ENCODE data around the gene TMEM181.

The TMEM181 gene

GRCh38 chr6:158565482-158566040 is 5.7 kb downstream of the TMEM181 start:
- DNase-seq: no peak

- no peak for DNase-seq
Measured at GRCh38 chr6:158566207-158566818, 6.4 kb downstream of the TMEM181 start.

- no peak for DNase-seq
Measured at GRCh38 chr6:158567152-158567551, 7.3 kb downstream of the TMEM181 start.

GRCh38 chr6:158567871-158568401 is 8.0 kb downstream of the TMEM181 start:
- DNase-seq: no peak

- no peak for DNase-seq
Measured at GRCh38 chr6:158568549-158568948, 8.7 kb downstream of the TMEM181 start.

GRCh38 chr6:158569036-158569435 is 9.1 kb downstream of the TMEM181 start:
- DNase-seq: no peak

- no peak for DNase-seq
Measured at GRCh38 chr6:158570681-158570962, 10.7 kb downstream of the TMEM181 start.

GRCh38 chr6:158571826-158572652 is 12.1 kb downstream of the TMEM181 start:
- DNase-seq: no peak

GRCh38 chr6:158572653-158573541 is 13.0 kb downstream of the TMEM181 start:
- DNase-seq: no peak

- DNase-seq: no peak
Measured at GRCh38 chr6:158573542-158573931, 13.6 kb downstream of the TMEM181 start.

GRCh38 chr6:158574800-158575199 is 14.9 kb downstream of the TMEM181 start:
- no peak for DNase-seq

- DNase-seq: no peak
Measured at GRCh38 chr6:158575550-158575949, 15.7 kb downstream of the TMEM181 start.

- DNase-seq: no peak
Measured at GRCh38 chr6:158584236-158584651, 24.4 kb downstream of the TMEM181 start.

GRCh38 chr6:158586652-158587051 is 26.8 kb downstream of the TMEM181 start:
- no peak for DNase-seq

GRCh38 chr6:158589366-158589765 is 29.5 kb downstream of the TMEM181 start:
- DNase-seq: no peak

- no peak for DNase-seq
Measured at GRCh38 chr6:158591134-158591809, 31.4 kb downstream of the TMEM181 start.

GRCh38 chr6:158591810-158592209 is 31.9 kb downstream of the TMEM181 start:
- no peak for DNase-seq

GRCh38 chr6:158593670-158594069 is 33.8 kb downstream of the TMEM181 start:
- DNase-seq: no peak

- no peak for DNase-seq
Measured at GRCh38 chr6:158595223-158595622, 35.3 kb downstream of the TMEM181 start.

GRCh38 chr6:158596861-158597260 is 37.0 kb downstream of the TMEM181 start:
- DNase-seq: no peak

- DNase-seq: no peak
Measured at GRCh38 chr6:158597565-158597964, 37.7 kb downstream of the TMEM181 start.

GRCh38 chr6:158599635-158600034 is 39.7 kb downstream of the TMEM181 start:
- DNase-seq: no peak
